ENCODE results near the gene CCR1. TPM values are rescaled to one million over a fixed set of nuclear protein-coding genes. Genes with fewer than 3 reads are reported as not detected.
A peak's percentile ranks its signal among the peaks of the same experiment; 100 is the strongest.

The CCR1 gene
- total RNA-seq, 1 experiment from 2014 or later: 0.28 TPM

DNA sequence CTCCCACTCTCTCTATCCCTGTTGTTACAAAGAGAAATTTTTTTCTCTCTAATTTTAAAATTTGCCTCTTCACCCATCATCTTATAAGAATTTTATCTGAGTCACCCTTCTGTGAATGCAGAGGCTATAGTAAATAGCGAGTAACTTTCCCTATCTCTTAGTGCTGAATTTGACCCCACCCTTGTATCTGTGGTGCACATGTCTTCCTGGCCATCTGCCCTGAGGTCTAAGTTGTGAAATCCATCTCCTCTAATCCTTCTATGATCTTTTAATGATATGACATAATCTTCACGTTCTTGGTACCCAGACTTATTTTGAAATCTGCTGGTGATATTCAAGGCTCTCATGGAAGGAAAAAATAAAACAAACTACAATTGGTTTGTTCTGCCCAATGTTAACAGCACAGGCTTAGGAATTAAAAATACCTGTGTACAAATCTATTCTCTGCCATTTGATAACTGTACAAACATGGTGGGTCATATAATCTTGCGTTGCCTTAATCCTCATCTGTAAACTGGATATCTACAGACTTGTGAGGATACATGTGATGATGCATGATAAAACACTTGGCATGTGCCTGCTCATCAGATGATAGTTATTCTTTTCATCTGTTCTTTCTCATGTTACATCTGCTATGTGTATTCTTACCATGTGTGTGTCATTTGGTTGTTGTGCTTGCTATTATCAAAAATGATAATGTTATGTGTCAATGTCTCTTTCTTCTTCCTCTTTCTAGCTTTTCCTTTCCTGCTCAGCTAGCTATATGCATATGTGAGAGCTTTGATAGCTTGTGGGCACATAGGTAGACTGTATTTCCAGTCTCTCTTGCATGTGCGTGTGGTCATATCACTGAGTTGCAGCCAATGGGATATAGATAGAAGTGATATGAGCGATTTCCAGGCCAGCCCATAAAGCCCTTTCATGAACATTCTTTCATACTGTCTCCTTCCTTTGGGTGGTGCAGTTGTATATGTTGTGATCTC lies 20.4 kb upstream of the CCR1 start:
- Histone ChIP-seq H3K4me1 (replicated peaks; ENCODE audit: insufficient read depth) (peaks cover 8% of the 10 kb centered on the region), H3F3A (ENCODE audit: insufficient read depth, low read depth) (peaks cover 7% of the 10 kb centered on the region; the same call in 1 of the 2 replicates), H3K4me2 (peak overlapping the region; percentile 36), H3K27ac (no peak overlapping the region), H3K9me2 (ENCODE audit: insufficient read depth) (no peaks in the 10 kb centered on the region), H4K20me1 (ENCODE audit: insufficient read depth) (no peaks in the 10 kb centered on the region), H2AFZ (no peak overlapping the region), H3K79me2 (ENCODE audit: low read depth) (no peaks in the 10 kb centered on the region), H3K4me3 (no peak overlapping the region), H3K9me3 (ENCODE audit: insufficient read depth, low read depth) (no peaks in the 10 kb centered on the region), H3K27me3 (ENCODE audit: insufficient read depth, low read depth) (no peaks in the 10 kb centered on the region), H3K36me3 (ENCODE audit: low read depth) (no peaks in the 10 kb centered on the region)
- ChIA-PET CTCF (no interaction called here), POLR2A (ENCODE audit: unreplicated experiment) (no interaction called here)
- BruUV-seq (replicated peaks): no TSS peak
- intact Hi-C loops (cut with micrococcal nuclease; ENCODE audit: unreplicated experiment): no loop called here
- TF ChIP-seq CTCF (conservative IDR thresholded peaks at IDR 0.05): no peak
- no peak for TF ChIP-seq EZH2 (IDR thresholded peaks at IDR 0.05; ENCODE audit: low read depth)
- DNase-seq: peak; percentile 42 to 72

- intact Hi-C loops (cut with micrococcal nuclease; ENCODE audit: unreplicated experiment): no loop called here
- DNase-seq: no peak
- H3K4me1 ChIP-seq (replicated peaks; ENCODE audit: insufficient read depth): no peaks in the 10 kb centered on the region
- H3K27me3 ChIP-seq (ENCODE audit: insufficient read depth, low read depth): no peaks in the 10 kb centered on the region
- H2AFZ ChIP-seq: no peak overlapping the region
- no peak overlapping the region for H3K4me3 ChIP-seq
- no peaks in the 10 kb centered on the region for H3K9me2 ChIP-seq (ENCODE audit: insufficient read depth)
- H3K4me2 ChIP-seq: no peak overlapping the region
- POLR2A ChIA-PET (ENCODE audit: unreplicated experiment): no interaction called here
- no peaks in the 10 kb centered on the region for H3K9me3 ChIP-seq (ENCODE audit: insufficient read depth, low read depth)
- TF ChIP-seq CTCF (conservative IDR thresholded peaks at IDR 0.05) (no peak), EZH2 (IDR thresholded peaks at IDR 0.05; ENCODE audit: low read depth) (no peak)
- peaks cover 2% of the 10 kb centered on the region; the same call in 1 of the 2 replicates for H3F3A ChIP-seq (ENCODE audit: insufficient read depth, low read depth)
- H4K20me1 ChIP-seq (ENCODE audit: insufficient read depth): no peaks in the 10 kb centered on the region
- BruUV-seq (replicated peaks): no TSS peak
- no peak overlapping the region for H3K27ac ChIP-seq
- H3K36me3 ChIP-seq (ENCODE audit: low read depth): no peaks in the 10 kb centered on the region
- H3K79me2 ChIP-seq (ENCODE audit: low read depth): no peaks in the 10 kb centered on the region
- CTCF ChIA-PET: no interaction called here
Measured at GRCh38 chr3:46222435-46223161, 14.5 kb upstream of the CCR1 start.

DNA sequence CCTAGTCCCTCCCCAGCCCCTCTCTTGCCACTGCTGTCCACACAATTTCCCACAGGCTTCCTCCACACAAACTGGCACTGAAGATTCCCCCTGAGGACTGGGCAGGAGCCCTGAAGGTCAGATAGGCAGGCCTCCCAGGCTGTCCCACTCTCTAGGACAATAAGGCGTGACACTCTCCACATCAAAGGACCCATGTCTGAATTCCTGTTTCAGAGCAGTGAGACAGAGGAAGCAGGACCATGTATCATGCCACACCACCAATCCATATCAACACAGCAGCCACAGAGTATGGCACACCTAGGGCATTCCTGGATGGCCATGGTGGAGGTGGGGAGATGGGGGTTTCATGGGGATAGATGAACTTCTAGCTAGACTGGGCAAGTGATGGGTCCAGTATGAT lies 13.8 kb upstream of the CCR1 start:
- no peaks in the 10 kb centered on the region for H3K4me1 ChIP-seq (replicated peaks; ENCODE audit: insufficient read depth)
- CTCF ChIA-PET: no interaction called here
- POLR2A ChIA-PET (ENCODE audit: unreplicated experiment): no interaction called here
- H4K20me1 ChIP-seq (ENCODE audit: insufficient read depth): no peaks in the 10 kb centered on the region
- no peak for DNase-seq
- no peak overlapping the region for H3K27ac ChIP-seq
- H3F3A ChIP-seq (ENCODE audit: insufficient read depth, low read depth): no peaks in the 10 kb centered on the region
- H2AFZ ChIP-seq: no peak overlapping the region
- no peaks in the 10 kb centered on the region for H3K9me2 ChIP-seq (ENCODE audit: insufficient read depth)
- no peaks in the 10 kb centered on the region for H3K79me2 ChIP-seq (ENCODE audit: low read depth)
- H3K4me2 ChIP-seq: no peak overlapping the region
- H3K27me3 ChIP-seq (ENCODE audit: insufficient read depth, low read depth): no peaks in the 10 kb centered on the region
- no peak overlapping the region for H3K4me3 ChIP-seq
- no peaks in the 10 kb centered on the region for H3K9me3 ChIP-seq (ENCODE audit: insufficient read depth, low read depth)
- intact Hi-C loops (cut with micrococcal nuclease; ENCODE audit: unreplicated experiment): no loop called here
- TF ChIP-seq CTCF (conservative IDR thresholded peaks at IDR 0.05): no peak
- TF ChIP-seq EZH2 (IDR thresholded peaks at IDR 0.05; ENCODE audit: low read depth): no peak
- H3K36me3 ChIP-seq (ENCODE audit: low read depth): no peaks in the 10 kb centered on the region
- no TSS peak for BruUV-seq (replicated peaks)
